Measurements from ENCODE around the gene MRPL21. TPM values are rescaled to one million over a fixed set of nuclear protein-coding genes. Genes with fewer than 3 reads are reported as not detected.

MRPL21 gene
- total and polyA plus RNA-seq, 2 of the 8 experiments (the other 6 are each of a cell fraction or from before 2014, with no cell fraction given), result 102 to 107 TPM

DNA sequence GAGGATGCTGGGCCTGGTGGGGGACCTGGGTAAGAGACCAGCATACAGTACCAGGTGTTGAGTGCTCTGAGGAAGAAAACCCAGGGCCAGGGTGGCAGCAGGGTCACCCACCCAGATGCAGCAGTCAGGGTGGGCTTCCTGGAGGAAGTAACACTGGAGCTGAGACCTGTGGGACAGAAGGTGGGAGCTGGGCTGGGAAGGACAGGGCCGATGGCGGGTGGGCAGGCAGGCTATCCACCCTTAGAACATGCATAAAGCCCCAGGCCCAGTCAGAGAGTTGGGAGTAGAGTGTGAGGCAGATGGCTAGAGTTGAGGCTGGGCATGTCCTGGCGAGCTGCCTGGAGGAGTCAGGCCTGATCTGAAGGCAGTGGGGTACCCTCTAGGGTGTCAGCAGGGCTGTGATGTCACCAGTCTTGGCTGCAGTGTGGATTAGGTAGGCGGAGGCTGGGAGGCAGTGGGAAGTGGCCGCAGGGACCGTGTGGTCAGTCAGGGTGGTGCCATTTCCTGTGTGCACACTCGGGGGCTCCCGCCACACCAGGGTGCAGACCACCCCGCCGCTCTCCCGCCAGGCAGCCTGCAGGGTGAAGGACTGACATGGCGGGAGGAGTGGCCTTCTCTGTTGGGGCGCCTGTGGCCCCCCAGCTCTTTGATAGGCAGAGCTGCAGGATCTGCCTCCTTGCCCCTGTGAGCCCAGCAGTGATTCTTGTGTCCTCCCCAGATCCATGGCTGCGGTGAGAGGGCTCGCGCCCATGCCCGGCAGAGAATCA is 35.4 kb upstream of the MRPL21 start (continued):
- TF ChIP-seq, protein P1, sequence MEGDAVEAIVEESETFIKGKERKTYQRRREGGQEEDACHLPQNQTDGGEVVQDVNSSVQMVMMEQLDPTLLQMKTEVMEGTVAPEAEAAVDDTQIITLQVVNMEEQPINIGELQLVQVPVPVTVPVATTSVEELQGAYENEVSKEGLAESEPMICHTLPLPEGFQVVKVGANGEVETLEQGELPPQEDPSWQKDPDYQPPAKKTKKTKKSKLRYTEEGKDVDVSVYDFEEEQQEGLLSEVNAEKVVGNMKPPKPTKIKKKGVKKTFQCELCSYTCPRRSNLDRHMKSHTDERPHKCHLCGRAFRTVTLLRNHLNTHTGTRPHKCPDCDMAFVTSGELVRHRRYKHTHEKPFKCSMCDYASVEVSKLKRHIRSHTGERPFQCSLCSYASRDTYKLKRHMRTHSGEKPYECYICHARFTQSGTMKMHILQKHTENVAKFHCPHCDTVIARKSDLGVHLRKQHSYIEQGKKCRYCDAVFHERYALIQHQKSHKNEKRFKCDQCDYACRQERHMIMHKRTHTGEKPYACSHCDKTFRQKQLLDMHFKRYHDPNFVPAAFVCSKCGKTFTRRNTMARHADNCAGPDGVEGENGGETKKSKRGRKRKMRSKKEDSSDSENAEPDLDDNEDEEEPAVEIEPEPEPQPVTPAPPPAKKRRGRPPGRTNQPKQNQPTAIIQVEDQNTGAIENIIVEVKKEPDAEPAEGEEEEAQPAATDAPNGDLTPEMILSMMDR (IDR thresholded peaks at IDR 0.05; ENCODE audit: control extremely low read depth in 1 of 3, insufficient read depth in 1 of 3, low read depth in 1 of 3, low read length in 3 of 3), result no peak
- no peak for TF ChIP-seq RBBP5 (IDR thresholded peaks at IDR 0.05; ENCODE audit: borderline replicate concordance, low read depth, low read length)
- TF ChIP-seq POU5F1 (IDR thresholded peaks at IDR 0.05; ENCODE audit: low read depth, low read length), result no peak
- TF ChIP-seq, protein P2, sequence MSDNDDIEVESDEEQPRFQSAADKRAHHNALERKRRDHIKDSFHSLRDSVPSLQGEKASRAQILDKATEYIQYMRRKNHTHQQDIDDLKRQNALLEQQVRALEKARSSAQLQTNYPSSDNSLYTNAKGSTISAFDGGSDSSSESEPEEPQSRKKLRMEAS (IDR thresholded peaks at IDR 0.05), result no peak
- no peak for TF ChIP-seq CHD1 (IDR thresholded peaks at IDR 0.05; ENCODE audit: low read depth, low read length)
